Stimulated activated CD8-positive, alpha-beta memory T cell treated with anti-CD3 and anti-CD28 coated beads, Interleukin-4, amount 100 ng/mL, for 48 hours (primary cell): Measurements from ENCODE around the gene CARD8.
"Not testable (repeated sequence)": the region's sequence is repeated elsewhere in the genome, so short reads cannot be mapped to it uniquely, and the experiment has no call there.

ENCODE experiments used
- DNase-seq: peaks from one replicate; pipeline ENCODE4 v3.0.0-alpha.2; 2020

Gene CARD8

DNA sequence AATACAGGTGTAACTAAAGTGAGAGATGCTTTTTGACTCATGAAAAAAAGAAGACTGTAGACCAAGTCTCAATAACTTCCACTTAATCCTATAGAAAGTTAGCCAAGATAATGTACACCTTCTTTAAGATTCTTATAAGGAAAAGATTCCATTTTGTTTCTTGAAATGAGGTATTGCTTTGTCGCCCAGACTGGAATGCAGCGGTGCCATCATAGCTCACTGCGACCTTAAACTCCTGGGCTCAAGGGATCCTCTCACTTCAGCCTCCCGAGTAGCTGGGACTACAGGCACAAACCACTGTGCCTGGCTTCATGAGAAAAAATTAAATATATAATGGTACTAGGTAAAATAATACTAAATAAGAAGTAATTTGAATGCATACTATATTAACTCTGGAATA lies 3.3 kb upstream of the CARD8 start:
- DNase-seq = not testable (repeated sequence)

DNA sequence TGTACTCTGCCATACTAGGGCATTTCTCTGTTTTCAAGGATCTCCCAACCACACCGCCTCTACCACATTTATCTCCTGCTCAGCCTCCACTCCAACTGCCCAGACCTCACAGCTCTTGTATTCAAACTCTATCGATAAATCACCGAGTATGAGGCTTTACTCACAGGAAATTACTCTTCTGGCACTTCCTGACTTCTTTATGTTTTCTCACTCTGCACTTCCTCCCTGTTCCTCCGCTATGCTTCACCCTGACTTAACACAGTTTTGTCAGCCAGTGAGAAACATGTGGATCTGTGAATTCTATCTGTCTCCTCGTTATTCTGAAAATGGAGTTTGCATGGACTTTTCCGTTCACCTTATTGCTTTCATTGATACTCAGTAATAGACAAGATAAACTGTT lies 2.6 kb upstream of the CARD8 start:
- peak; percentile 44 for DNase-seq

DNA sequence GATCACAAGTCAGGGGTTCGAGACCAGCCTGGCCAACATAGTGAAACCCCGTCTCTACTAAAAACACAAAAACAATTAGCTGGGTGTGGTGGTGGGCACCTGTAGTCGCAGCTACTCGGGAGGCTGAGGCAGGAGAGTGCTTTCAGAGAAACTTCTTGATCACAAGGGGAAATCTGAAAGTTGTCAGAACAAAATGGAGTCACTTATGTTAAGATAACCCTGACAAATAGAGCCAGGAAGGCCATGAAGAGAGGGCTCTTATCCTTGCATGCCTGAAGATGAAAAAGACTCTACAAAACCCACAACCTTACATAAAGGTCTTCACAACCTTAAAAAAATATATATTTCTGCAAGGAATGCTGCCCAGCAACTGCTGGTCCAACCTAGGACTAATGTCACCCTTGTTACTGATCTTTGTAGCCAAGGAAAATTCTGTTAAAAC lies 1.2 kb downstream of the CARD8 start:
- no peak for DNase-seq

DNA sequence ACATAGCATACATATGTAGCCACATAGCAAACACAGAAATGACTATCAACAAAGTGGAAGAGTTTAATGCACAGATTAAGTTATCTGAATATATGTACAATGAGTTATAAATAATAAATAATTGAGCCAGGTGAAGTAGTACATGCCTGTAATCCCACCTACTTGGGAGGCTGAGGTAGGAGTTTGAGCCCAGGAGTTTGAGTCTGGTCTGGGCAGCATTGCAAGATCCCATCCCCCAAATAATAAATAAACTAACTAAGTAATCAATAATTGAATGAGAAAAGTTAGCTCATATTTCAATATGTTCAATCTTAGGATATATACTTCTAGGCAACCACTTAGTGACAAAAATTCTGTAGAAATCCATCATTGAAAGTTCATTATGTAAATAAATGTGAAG lies 1.7 kb downstream of the CARD8 start:
- no peak for DNase-seq

DNA sequence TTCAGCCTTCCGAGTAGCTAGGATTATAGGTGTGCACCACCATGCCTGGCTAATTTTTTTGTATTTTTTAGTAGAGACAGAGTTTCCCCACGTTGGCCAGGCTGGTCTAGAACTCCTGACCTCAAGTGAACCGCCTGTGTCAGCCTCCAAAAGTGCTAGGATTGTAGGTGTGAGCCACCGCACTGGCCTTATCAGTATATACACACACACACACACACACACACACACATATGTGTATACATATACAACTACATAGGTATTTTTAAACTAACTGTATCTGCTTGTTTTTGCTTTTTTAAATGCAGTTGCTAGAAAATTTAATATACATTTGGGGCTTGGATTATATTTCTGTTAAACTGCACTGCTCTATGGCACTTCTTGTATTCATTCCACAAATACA lies 3.1 kb downstream of the CARD8 start:
- no peak for DNase-seq

DNA sequence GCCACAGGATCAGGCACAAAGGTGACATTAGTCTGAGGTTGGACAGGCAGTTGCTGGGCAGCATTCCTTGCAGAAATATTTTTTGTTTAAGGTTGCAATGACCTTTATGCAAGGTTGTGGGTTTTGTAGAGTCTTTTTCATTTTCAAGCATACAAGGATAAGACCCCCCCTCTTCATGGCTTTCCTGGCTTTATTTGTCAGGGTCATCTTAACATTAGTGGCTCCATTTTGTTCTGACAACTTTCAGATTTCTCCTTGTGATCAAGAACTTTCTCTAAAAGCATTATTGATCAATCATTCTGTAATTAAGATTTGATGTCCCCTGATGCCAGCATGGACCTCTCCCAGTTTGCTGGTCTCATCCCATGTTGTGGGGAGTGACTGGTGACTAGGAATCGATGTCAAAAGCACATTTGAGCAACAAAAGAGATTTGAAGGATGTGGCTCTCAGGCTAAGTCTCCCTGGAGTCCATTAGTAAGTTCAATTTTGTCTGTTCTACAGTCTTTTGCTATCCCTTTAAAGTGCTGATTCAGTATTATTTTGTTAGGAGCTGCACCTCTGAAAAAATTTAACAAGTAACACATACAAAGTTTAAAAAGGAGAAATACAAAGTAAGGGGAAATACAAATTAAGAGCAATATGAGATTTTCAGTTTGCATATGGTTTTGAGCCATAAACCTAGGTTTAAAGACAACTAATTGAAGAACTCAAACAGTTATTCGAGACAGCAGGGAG lies 5.3 kb downstream of the CARD8 start:
- DNase-seq = no peak

DNA sequence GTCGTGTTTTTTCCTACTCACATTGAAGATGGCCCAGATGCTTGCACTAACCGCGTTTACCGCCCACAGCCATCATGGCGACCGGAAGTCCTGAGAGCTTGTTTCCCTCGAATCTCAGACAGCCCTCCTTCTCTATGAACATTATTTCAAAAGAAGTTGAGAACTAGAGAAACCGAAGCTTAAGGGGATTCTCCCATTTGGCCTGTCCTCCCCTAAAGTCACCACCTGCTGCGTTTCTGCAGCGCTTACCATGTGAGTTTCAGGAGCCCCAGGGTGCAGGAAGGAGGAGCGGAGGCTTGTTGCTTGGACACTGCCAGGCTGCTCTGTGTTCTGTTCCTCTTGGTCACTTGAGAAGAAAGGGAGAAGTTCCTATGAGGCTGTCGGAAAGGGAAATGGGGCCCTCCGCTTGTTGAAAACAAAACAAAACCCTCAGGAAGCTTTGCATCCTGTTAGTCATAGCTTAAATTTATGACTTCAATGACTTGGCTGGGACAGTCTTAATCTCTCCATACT lies 6.2 kb downstream of the CARD8 start:
- peak; percentile 83 for DNase-seq

DNA sequence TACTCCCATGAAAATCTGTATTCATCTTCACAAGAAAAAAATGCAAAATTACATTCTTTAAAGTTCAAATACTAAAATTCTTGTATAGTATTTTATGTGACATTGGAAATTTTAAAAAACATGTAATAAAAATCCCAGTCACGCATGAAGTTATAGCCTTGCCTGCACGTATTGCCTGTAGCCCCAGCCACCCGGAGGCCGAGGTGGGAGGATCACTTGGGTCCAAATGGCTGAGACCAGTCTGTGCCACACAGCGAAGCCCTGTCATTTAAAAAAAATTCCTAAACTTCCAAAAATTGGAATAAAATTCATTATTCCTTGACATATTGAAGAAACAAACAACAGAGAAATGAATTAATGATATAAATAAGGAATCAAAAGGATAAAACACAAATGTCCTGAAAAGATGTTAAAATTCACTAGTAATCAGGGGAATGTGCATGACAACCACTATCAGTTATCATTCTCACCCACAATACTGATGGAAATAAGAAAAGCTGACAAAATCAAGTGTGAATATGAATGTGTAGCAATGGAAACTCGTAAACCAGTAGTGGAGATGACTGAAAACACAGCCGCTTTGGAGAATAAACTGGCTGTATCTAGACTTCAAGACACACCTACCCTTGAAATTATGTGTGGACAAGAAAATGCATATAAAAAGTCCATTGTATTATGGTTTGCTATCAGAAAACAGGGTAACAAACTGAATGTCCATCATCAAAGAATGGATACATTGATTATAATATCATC lies 7.5 kb downstream of the CARD8 start:
- no peak for DNase-seq

DNA sequence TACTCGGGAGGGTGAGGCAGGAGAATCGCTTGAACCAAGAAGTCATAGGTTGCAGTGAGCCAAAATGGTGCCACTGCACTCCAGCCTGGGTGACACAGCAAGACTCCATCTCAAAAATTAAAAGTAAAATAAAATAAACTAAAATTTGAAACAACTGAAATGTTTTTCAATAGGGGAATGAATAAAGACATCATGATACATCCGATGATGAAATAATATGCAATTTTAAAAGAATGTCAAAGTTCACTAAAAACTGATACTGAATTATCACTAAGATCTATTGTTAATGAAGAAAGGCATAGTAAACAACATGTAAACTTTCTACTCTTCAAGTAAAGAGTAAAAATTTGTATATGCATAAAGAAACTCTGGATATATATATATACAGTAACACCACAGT lies 8.5 kb downstream of the CARD8 start:
- DNase-seq = no peak

DNA sequence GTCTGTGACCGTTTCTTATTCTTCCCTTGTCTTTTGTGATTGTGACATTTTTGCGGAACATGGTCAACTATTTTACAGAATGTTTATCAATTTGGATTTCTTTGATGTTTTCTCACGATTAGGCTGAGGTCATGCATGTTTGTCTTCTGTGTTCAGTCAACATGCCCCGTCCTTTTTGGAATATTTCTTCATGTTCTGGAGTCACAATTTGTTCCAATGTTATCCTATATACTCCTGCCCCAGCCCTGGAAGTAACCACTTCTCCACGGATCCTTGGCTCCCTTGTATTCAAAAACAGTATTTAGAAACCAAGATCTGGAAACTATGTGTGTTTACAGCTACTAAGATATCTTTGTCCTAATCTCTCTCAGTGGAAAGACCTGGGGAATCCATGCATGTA lies 9.6 kb downstream of the CARD8 start:
- DNase-seq = no peak

DNA sequence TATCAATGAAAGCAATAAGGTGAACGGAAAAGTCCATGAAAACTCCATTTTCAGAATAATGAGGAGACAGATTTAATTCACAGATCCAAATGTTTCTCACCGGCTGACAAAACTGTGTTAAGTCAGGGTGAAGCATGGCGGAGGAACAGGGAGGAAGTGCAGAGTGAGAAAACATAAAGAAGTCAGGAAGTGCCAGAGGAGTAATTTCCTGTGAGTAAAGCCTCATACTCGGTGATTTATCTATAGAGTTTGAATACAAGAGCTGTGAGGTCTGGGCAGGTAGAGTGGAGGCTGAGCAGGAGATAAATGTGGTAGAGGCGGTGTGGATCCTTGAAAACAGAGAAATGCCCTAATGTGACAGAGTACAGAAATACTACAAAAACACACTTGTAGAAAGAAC lies 11.4 kb downstream of the CARD8 start:
- DNase-seq = peak; percentile 51

DNA sequence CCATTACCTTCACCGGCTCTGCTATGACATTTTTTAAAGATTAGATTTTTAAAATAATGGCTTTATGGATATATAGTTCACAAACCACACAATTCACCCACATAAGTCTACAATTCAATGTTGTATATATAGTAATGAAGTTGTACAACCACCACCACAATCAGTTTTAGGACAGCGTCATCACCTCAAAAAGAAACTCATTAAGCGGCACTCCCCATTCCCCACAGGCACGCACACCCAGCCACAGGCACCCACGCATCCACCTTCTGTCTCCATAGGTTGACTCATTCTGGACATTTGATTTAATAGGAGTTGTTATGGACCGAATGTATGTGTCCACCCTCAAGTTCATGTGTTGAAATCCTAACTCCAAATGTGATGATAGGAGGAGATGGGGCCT lies 13.9 kb downstream of the CARD8 start:
- not testable (repeated sequence) for DNase-seq

DNA sequence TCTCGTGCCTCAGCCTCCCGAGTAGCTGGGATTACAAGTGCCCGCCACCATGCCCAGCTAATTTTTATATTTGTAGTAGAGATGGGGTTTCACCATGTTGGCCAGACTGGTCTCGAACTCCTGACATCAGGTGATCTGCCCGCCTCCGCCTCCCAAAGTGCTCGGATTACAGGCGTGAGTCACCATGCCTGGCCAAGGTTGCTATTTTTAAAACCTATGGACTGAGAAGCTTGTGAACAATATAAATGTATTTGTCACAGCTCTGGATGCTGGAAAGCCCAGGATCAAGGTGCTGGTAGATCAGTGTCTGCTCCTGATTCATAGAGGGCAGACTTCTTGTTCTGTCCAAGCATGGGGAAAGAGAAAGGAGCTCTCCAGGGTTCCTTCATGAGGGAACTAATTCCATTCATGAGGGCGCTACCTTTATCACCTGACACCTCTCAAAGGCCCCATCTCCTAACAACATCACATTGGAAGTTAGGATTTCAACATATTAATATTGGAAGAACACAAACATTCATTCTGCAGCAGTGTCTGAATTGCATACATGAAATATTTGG lies 16.1 kb downstream of the CARD8 start:
- no peak for DNase-seq

DNA sequence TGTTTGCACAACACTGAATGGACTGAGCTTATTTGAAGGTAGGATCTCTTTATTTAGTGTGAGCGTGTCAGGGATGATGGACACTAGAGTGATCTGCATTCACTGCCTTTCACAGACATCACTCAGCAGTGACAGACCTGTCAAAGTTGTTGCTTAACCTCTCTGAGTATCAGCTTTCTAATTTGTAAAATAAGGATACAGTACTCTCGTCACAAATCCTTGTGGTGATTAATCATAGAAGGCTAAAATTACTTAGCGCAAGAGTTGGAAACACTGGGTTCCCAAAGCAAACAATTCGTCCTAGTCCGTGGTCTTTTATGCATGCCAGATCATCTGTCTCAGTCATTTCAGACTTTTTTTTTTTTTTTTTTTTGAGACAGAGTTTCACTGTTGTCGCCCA lies 16.6 kb downstream of the CARD8 start:
- DNase-seq = no peak

DNA sequence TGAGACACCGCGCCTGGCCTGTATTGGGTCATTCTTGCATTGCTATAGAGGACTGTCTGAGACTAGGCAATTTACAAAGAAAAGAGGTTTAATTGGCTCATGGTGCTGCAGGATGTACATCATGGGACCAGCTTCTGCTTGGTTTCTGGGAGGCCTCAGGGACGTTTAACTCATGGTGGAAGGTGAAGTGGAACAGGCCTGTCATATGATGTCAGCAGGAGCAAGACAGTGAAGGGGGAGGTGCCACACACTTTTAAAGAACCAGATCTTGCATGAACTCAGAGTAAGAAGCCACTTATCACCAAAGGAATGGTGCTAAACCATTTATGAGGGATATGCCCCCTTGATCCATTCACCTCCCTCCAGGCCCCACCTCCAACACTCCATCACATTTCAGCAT lies 18.7 kb downstream of the CARD8 start:
- no peak for DNase-seq

DNA sequence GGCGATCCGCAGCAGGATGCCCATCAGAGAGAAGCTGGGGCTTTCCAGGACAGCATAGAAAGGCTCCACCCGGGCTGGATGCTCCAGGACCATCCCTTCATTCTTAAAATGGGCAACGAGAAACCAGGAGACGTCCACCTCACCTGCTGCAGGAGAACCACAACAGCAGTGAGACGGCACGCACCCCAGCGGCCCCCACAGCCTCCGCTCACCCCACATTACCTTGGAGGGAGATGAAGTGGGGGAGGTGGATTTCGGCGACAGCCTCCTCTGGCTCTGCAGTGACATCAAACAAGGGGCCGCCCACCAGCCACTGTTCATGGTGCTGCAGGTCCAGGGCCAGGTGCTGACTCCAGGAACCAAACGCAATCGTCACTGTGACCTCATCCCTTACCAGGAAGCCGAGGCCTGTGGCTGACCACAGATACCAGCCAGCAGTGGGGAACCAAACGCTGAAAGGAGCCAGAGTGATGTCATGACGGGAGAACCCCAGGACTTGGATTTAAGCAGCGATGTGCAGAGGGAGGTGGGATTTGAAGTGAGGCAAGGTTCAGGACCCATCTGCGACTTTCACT lies 25.1 kb downstream of the CARD8 start:
- peak; percentile 71 for DNase-seq

DNA sequence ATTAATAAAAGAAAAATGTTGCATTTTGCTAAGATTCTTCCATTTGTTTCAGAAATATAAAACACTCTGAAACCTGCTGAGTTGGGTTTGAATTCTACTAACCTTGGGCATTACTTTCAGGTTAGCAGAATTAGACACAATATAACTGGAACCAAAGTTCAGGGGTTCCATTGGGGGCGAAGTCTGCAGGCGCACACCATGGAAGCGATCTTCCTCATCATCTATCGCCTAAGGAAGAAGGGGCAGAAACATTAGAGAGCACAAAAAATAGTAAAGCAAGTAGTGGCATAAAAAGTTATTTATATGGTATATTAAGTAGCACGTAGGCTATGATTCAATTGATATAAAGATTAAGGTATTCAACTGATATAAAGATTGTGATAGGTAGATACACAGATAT lies 34.1 kb downstream of the CARD8 start:
- DNase-seq = no peak

DNA sequence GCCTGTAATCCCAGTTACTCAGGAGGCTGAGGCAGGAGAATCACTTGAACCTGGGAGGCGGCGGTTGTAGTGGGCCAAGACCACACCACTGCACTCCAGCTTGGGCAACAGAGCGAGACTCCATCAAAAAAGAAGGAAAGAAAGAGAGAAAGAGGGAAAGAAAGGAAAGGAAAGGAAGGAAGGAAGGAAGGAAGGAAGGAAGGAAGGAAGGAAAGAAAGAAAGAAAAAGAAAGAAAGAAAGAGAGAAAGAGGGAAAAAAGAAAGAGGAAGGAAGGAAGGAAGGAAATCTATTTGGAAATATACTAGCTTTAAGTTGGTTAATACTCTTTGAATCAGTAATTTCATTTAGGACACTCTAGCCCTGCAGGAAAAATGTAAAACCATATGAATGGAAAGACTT lies 34.9 kb downstream of the CARD8 start:
- DNase-seq = not testable (repeated sequence)

DNA sequence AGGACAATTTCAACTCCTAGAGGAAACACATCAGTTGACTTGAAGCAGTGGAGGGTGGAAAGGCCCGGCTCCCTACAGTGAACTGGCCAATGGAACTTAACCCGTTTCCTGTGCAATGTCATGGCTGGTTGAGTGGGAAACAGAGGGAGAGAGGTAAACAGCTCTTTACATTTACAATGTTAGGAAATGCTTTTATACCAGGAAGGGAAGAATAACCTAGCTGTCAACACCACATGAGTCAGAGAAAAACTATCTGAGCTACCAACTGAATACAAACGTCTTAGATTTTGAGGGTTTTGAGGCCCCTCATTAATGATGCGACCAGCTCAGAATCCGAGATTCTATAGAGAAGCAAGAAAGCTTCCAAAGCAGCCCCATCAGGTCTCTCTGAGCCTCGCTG lies 36.7 kb downstream of the CARD8 start:
- DNase-seq = no peak

DNA sequence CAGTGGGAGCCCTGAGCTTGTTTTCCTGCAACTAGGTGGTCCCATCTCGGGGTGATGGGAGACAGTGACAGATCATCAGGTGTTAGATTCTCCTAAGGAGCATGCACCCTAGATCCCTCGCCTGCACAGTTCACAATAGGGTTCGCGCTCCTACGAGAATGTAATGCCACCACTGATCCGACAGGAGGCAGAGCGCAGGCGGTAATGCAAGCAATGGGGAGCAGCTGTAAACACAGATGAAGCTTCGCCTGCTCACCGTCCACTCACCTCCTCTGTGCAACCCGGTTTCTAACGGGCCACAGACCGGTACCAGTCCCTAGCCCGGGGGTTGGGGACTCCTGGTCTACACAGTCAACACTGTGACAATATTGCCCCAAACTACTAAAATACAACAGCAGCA lies 38.8 kb downstream of the CARD8 start:
- DNase-seq = no peak

DNA sequence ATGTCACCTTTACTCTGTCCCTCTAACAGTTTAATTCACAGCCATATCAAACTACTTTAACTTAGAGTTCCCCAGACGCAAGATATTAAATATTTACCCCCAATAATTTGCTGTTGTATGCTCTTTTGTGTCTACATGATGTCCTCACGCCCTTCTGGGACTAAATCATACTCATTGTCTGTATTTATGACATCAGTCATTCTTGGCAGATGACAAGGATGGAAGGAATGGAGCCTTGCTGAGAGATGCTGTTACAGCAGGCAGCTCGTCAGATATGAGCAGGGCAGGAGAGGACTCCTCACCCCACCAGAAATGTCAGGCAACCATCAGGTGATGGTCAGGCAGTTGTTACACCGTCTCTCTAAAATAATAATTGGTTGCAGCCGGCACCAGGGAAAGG lies 41.8 kb downstream of the CARD8 start:
- no peak for DNase-seq

DNA sequence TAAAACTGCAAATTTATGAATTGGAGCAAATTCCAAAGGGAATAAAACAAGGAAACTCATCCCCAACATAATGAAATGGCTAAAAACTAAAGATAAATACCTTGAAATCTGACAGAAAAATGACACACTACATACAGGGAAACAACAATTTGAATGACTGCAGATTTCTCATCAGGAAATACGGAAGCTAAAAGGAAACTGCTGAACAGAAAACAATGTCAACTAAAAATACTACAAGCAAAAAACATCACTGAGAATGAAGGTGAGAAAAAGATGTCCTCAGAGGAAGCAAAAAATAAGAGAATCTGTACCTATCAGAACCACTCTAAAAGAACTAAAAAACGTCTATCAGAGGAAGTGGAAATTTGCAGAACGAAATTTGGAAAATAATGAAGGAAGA lies 45.7 kb downstream of the CARD8 start:
- no peak for DNase-seq

DNA sequence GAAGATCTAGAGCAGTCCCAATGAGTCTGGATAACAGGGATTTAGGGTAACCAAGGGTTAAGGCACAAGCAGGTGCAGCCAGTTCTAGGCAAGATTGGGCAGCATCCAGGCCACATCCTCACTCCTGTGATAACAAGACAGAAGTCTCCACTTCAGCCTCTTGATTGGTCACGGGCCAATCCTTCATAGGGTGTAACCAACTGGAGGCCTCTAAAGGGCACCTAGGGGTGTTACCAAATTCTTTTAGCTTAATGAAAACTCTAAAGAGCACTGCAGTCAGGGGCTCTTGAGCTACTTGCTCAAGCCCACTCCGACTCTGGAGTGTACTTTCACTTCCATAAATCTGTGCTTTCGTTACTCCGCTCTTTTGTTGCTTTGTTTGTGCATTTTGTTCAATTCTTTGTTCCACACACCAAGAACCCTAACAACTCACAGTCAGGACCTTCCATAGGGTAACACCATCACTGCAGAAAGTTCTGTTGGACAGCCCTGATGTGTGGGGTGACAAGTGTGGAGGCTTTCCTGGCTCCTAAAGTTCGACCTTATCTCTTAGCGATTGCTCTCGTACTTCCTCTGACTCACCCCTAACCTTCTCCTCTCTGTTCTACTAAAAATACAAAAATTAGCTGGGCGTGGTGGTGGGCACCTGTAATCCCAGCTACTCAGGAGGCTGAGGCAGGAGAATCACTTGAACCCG lies 49.2 kb downstream of the CARD8 start:
- DNase-seq = no peak
